Measurements from ENCODE around the gene SPATS2. TPM values are rescaled to one million over a fixed set of nuclear protein-coding genes. Genes with fewer than 3 reads are reported as not detected.

Gene SPATS2
- total and polyA plus RNA-seq, 2 of the 4 experiments (the other 2 are of a cell fraction) = 50.6 to 63.3 TPM

GRCh38 chr12:49471557-49471956, 104.3 kb downstream of the SPATS2 start:
- Histone ChIP-seq H3K4me1 (ENCODE audit: control insufficient read depth, insufficient read depth, low read length) (no peaks in the 10 kb centered on the region; the same call in 1 of the 2 replicates), H2AFZ (replicated peaks; ENCODE audit: low read length, poor library complexity) (no peak overlapping the region), H2BK15ac (ENCODE audit: low read depth, low read length) (no peak overlapping the region), H2BK120ac (ENCODE audit: low read depth, low read length) (no peak overlapping the region), H3K79me1 (ENCODE audit: low read depth in 1 of 2, low read length in 2 of 2) (peaks cover 26 to 67% of the 10 kb centered on the region in 2 experiments), H3K4me2 (ENCODE audit: low read depth, low read length) (no peak overlapping the region), H3K36me3 (ENCODE audit: control insufficient read depth, insufficient read depth, low read length) (peaks cover 1% of the 10 kb centered on the region; the same call in 1 of the 2 replicates), H3K27ac (ENCODE audit: insufficient read depth, low read length) (no peak overlapping the region), H4K5ac (ENCODE audit: low read depth, low read length) (no peak overlapping the region), H4K91ac (ENCODE audit: insufficient read depth, low read depth, low read length) (no peak overlapping the region), H2AK5ac (ENCODE audit: low read depth, low read length) (no peak overlapping the region), H2BK5ac (ENCODE audit: low read depth, low read length, poor library complexity, severe bottlenecking) (no peak overlapping the region), H3K56ac (ENCODE audit: extremely low read depth, insufficient read depth, low read length) (no peak overlapping the region), H2AK9ac (replicated peaks; ENCODE audit: low read depth, low read length, poor library complexity) (no peak overlapping the region), H2BK20ac (ENCODE audit: low read depth, low read length) (no peak overlapping the region), H3K14ac (replicated peaks; ENCODE audit: low read depth, low read length) (no peak overlapping the region), H3K9ac (ENCODE audit: low read depth, low read length) (no peak overlapping the region), H3K18ac (ENCODE audit: low read depth, low read length) (no peak overlapping the region), H3K9me3 (ENCODE audit: control insufficient read depth, insufficient read depth, low read length) (no peaks in the 10 kb centered on the region), H4K8ac (ENCODE audit: low read depth in 2 of 2, low read length in 2 of 2) (no peak overlapping the region), H3K4me3 (ENCODE audit: insufficient read depth, low read depth, low read length) (no peak overlapping the region), H3K9me1 (ENCODE audit: insufficient read depth, low read length) (peaks cover 3% of the 10 kb centered on the region; the same call in 1 of the 2 replicates), H3K23ac (ENCODE audit: low read depth, low read length) (no peak overlapping the region), H3K4ac (ENCODE audit: low read depth, low read length) (no peak overlapping the region), H4K20me1 (ENCODE audit: insufficient read depth, low read length) (peaks cover 8% of the 10 kb centered on the region), H3K27me3 (ENCODE audit: control insufficient read depth, insufficient read depth, low read length) (no peaks in the 10 kb centered on the region)
- in situ Hi-C loops (cut with MboI; ENCODE audit: low sequenced_read_pairs) = no loop called here
- CTCF ChIA-PET = interaction anchor here (1.6 kb wide), 1 partner anchor 18 kb away, joined by 4 read pairs; no protein-coding TSS in a partner anchor
- no CpG with 5 or more reads among the region's 1 CpG for WGBS, 2 experiments (ENCODE audit: extremely low coverage in 2 of 2, insufficient read length in 1 of 2)
- TF ChIP-seq RCOR1 (IDR thresholded peaks at IDR 0.05; ENCODE audit: insufficient replicate concordance, low read length) (no peak), POLR2A (IDR thresholded peaks at IDR 0.05; ENCODE audit: low read depth, low read length) (no peak), BHLHE40 (IDR thresholded peaks at IDR 0.05; ENCODE audit: low read depth, low read length) (no peak), ELK1 (IDR thresholded peaks at IDR 0.05; ENCODE audit: borderline replicate concordance, low read depth, low read length) (no peak), SMC3 (IDR thresholded peaks at IDR 0.05; ENCODE audit: low read depth, low read length) (no peak), FOS (IDR thresholded peaks at IDR 0.05; ENCODE audit: low read depth, low read length) (no peak), MAFK (IDR thresholded peaks at IDR 0.05; ENCODE audit: low read depth, low read length) (no peak), RFX5 (IDR thresholded peaks at IDR 0.05; ENCODE audit: low read depth, low read length) (no peak), USF2 (IDR thresholded peaks at IDR 0.05; ENCODE audit: low read depth, low read length) (no peak), CTCF (conservative IDR thresholded peaks at IDR 0.05; ENCODE audit: low read depth, low read length) (no peak), CHD1 (IDR thresholded peaks at IDR 0.05; ENCODE audit: low read depth, low read length) (no peak), NFE2L2 (IDR thresholded peaks at IDR 0.05; ENCODE audit: low read depth, low read length) (no peak), MAZ (IDR thresholded peaks at IDR 0.05; ENCODE audit: borderline replicate concordance, low read depth, low read length) (no peak), RAD21 (IDR thresholded peaks at IDR 0.05; ENCODE audit: low read length) (no peak), CEBPB (IDR thresholded peaks at IDR 0.05; ENCODE audit: low read depth, low read length) (no peak), MXI1 (IDR thresholded peaks at IDR 0.05; ENCODE audit: borderline replicate concordance, low read depth, low read length) (no peak)
- no TSS peak for BruUV-seq (replicated peaks)
- intact Hi-C loops (cut with micrococcal nuclease) = no loop called here
- dilution Hi-C loops (cut with HindIII; ENCODE audit: low sequenced_read_pairs, unreplicated experiment) = no loop called here
- no peak for DNase-seq
- no peak for ATAC-seq (ENCODE audit: low read depth)
- POLR2A ChIA-PET (ENCODE audit: unreplicated experiment) = no interaction called here

Data from IMR-90 (cell line).